Mesenteric fat pad (tissue), 1 donor: ENCODE measurements around the gene HIVEP3. TPM values are rescaled to one million over a fixed set of nuclear protein-coding genes. Genes with fewer than 3 reads are reported as not detected.
"Not testable (repeated sequence)": the region's sequence is repeated elsewhere in the genome, so short reads cannot be mapped to it uniquely, and the experiment has no call there.

Experiments used
- DNase-seq: peaks from one replicate; pipeline ENCODE4 v3.0.0-alpha.2; 2020; ENCODE audit warnings: low spot score
- total RNA-seq: library from RNA; stranded (reverse); fragmentation: NEBNext Ultra II Directional; extraction: Animal tissue kit (Norgen Biotek cat#: 25700); gene quantifications from one replicate; pipeline ENCODE4 v1.2.1, GENCODE V29; 2021
- donor health status: DM: yes; HTN: yes; CAD: no.

HIVEP3 gene
- total RNA-seq, 1 donor from 2014 or later, result 19.9 TPM

DNA sequence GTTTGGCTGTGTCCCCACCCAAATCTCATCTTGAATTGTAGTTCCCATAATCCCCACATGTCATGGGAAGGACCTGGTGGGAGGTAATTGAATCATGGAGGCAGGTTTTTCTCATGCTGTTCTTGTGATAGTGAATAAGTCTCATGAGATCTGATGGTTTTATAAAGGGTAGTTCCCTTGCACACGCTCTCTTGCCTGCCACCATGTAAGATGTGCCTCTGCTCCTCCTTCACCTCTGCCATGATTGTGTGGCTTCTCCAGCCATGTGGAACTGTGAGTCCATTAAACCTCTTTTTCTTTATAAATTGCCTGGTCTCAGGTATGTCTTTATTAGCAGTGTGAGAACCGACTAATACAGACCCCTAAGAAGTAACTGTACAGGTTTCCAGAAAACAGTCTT is 2.5 kb upstream of the HIVEP3 start:
- DNase-seq, result not testable (repeated sequence)

GRCh38 chr1:41920658-41921057 is 1.9 kb upstream of the HIVEP3 start:
- no peak for DNase-seq

- no peak for DNase-seq
Observed at GRCh38 chr1:41919764-41920397, 1.2 kb upstream of the HIVEP3 start.

- DNase-seq, result no peak
Observed at GRCh38 chr1:41919131-41919530, 409 bp upstream of the HIVEP3 start.

GRCh38 chr1:41917835-41918449 is 780 bp downstream of the HIVEP3 start:
- no peak for DNase-seq

GRCh38 chr1:41917076-41917475 is 1.6 kb downstream of the HIVEP3 start:
- no peak for DNase-seq

- no peak for DNase-seq
Observed at GRCh38 chr1:41915786-41916571, 2.7 kb downstream of the HIVEP3 start.

- DNase-seq, result no peak
Observed at GRCh38 chr1:41914516-41914915, 4.2 kb downstream of the HIVEP3 start.

GRCh38 chr1:41913014-41913413 is 5.7 kb downstream of the HIVEP3 start:
- DNase-seq, result no peak

DNA sequence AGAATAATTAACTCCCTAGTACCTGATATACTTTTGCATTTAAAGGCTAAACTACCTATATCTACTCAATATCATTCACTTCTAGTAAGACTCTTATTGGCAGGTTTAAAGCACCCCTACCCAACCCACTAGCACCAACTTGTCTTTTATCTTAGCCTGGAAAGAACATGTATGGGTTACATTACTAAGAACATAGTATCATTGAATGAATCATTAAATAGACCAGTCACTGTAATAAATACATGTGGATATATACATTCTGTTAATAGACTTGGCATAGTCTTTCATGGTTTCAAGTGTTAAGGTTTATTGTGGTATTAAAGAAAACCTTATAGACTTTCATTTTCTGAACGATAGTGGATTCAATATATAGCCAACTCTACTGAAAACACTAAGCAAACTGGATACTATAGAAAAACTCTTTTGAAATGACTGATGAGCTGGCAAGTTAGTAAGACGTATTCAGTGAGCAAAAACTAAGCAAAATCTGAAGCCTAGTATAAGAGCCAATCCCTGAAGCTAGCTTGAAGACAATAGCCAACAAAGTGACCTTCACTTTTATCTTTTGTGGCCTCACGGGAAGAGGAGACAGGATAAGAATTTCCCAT is 10.3 kb downstream of the HIVEP3 start:
- DNase-seq, result no peak

GRCh38 chr1:41907446-41907845 is 11.3 kb downstream of the HIVEP3 start:
- DNase-seq, result no peak

DNA sequence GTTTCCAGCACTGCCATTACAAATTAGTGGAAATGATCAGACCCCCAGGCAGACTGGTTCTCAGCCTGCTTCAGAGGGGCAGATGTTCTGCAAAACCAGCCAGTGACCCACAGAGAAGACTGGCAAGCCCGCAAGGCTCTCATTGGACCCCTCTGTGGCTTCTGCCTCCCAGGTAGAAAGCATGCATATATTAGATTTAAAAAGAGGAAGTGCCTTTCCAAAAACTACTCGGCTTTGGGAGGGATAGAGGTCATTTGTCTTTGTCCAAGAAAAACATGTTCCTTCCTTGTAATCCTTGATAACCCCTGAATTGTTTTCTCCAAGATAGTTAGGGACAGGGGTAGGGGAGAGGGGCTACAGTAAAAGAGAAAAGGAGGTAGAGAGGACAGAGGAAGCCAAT is 11.8 kb downstream of the HIVEP3 start:
- no peak for DNase-seq

DNA sequence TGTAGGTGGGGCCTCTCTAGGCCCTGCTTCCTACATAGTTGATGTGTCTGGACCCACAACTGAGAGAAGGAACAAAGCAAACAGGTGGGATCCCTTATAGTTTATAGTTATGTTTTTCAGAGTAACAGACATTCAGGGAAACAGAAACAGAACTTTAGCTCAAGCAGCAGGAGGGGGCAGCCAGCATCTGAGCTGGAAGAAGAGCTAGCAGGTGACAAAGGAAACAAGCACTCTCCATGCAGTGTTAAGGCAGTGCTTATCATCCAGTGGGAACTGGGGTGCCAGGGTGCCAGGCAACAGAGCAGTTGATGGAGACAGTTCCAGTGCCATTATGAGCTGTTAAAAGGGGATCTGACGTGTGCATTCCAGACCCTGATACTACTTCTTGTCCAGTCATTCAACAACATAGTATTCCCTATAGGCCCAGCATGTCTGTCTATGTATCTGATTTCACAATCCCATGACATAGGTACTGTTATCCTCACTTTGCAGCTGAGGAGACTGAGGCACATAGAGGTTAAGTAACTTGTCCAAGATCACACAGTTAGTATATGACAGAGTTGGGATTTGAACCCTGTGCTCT is 13.5 kb downstream of the HIVEP3 start:
- no peak for DNase-seq

DNA sequence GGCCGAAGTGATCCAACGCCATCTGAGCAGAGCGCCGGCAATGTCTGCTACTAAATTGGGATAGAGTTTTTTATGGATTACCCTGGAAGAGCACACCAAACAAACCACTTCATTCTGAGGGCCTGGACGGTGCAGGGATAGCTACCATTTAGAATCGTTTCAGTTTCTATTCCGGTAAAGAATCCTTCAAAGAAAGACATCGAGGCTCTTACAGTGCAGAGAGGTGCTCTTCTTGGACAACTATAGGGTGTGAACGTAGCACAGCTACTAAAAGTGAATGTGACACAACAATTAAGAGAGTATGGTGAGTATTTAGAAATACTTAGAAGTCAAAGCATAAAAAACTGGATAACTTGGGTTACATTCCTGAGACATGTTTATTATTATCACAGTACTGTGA is 16.1 kb downstream of the HIVEP3 start:
- no peak for DNase-seq

GRCh38 chr1:41902159-41902577 is 16.6 kb downstream of the HIVEP3 start:
- DNase-seq, result no peak

DNA sequence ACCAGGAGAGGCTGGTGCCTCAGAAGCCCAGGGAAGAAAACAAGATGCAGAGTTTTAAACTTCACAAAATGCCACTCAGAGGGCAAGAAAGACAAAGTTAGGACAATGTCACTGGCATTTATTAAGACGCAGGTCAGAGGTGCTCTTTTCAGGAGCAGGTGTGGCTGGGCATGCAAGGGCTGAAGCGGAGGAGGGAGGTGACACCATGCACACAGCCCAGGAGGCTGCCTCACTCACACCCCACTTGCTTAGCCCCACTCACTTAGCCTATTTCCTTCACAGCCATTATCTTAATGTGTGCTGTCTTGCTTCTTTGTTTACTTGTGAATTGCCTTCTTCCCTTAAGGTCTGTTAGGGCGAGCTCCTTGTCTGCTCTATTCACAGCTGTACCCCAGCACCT is 17.2 kb downstream of the HIVEP3 start:
- DNase-seq, result no peak

GRCh38 chr1:41900603-41901444 is 17.9 kb downstream of the HIVEP3 start:
- DNase-seq, result no peak

GRCh38 chr1:41898191-41898713 is 20.5 kb downstream of the HIVEP3 start:
- DNase-seq, result no peak

GRCh38 chr1:41895552-41895951 is 23.2 kb downstream of the HIVEP3 start:
- no peak for DNase-seq

DNA sequence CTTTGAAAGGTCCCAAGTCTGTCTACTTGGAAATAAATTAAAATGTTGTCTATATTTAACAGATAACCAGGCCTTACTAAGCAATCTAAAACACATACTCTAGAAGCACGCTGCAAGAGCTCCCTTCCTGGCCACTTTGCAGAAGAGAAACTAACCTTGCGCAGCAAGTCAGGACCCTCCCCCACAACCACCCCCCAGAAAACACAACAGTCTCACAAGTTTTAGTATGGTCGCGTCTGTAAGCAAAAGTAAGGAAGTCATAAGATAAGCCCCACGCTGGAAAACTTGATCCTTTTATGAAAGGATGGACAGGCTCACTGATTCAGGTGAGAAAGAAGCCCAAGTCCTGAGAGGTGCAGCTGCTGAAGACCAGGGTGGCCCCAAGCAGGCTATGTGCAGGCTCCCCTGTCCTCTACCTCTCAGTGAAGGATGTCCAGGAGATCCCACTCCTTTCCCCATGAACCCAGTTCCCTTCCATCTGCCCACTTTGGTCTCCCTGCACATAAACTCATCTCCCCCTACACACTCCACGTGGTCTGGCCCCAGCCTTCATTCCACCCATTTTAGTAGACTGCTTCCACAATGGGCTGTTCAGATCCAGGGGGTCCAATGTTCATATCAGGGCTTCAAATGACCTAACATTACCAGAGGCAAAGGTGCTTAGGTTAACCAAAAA is 23.8 kb downstream of the HIVEP3 start:
- DNase-seq, result no peak
